GM21528 (cell line): Measurements from ENCODE around the gene CEP68.
A peak's percentile ranks its signal among the peaks of the same experiment; 100 is the strongest.
"Not testable (repeated sequence)": the region's sequence is repeated elsewhere in the genome, so short reads cannot be mapped to it uniquely, and the experiment has no call there.

ENCODE experiments used
- ATAC-seq: cut with Tn5 transposase; IDR thresholded peaks from one replicate; pipeline ENCODE4 v1.9.1; 2021; ENCODE audit warnings: mild to moderate bottlenecking, moderate library complexity; ENCODE audit not compliant: unreplicated experiment, low FRiP score

The CEP68 gene

GRCh38 chr2:65056215-65057053, at the start of gene CEP68:
Gene CEP68, plus strand, starts transcription at chr2:65056416. Its CDS starts 13,029 bp downstream, at chr2:65069445.
- peak; percentile 89 for ATAC-seq

- ATAC-seq = no peak
Observed at GRCh38 chr2:65013776-65014175, 42.4 kb upstream of the CEP68 start.

- ATAC-seq = no peak
Observed at GRCh38 chr2:65015731-65016130, 40.5 kb upstream of the CEP68 start.

- ATAC-seq = peak; percentile 51
Observed at GRCh38 chr2:65016789-65017188, 39.4 kb upstream of the CEP68 start.

- no peak for ATAC-seq
Observed at GRCh38 chr2:65017335-65017734, 38.9 kb upstream of the CEP68 start.

- ATAC-seq = no peak
Observed at GRCh38 chr2:65018141-65018582, 38.1 kb upstream of the CEP68 start.

GRCh38 chr2:65019010-65019409, 37.2 kb upstream of the CEP68 start:
- no peak for ATAC-seq

GRCh38 chr2:65019675-65020195, 36.5 kb upstream of the CEP68 start:
- ATAC-seq = no peak

- not testable (repeated sequence) for ATAC-seq
Observed at GRCh38 chr2:65020251-65020650, 36.0 kb upstream of the CEP68 start.

- no peak for ATAC-seq
Observed at GRCh38 chr2:65020943-65021528, 35.2 kb upstream of the CEP68 start.

GRCh38 chr2:65021709-65022108, 34.5 kb upstream of the CEP68 start:
- no peak for ATAC-seq

- ATAC-seq = no peak
Observed at GRCh38 chr2:65022189-65022588, 34.0 kb upstream of the CEP68 start.

GRCh38 chr2:65023742-65024141, 32.5 kb upstream of the CEP68 start:
- no peak for ATAC-seq

GRCh38 chr2:65024149-65024829, 31.9 kb upstream of the CEP68 start:
- ATAC-seq = no peak

- no peak for ATAC-seq
Observed at GRCh38 chr2:65025453-65026123, 30.6 kb upstream of the CEP68 start.

- no peak for ATAC-seq
Observed at GRCh38 chr2:65026154-65026553, 30.1 kb upstream of the CEP68 start.

GRCh38 chr2:65026704-65027464, 29.3 kb upstream of the CEP68 start:
- ATAC-seq = no peak

- ATAC-seq = no peak
Observed at GRCh38 chr2:65027616-65028244, 28.5 kb upstream of the CEP68 start.
